Fibroblast of peridontal ligament (primary cell): Measurements from ENCODE around the gene ZDHHC11.
"Not testable (repeated sequence)": the region's sequence is repeated elsewhere in the genome, so short reads cannot be mapped to it uniquely, and the experiment has no call there.

Source experiments
- DNase-seq: peaks from one replicate; pipeline ENCODE4 v3.0.0-alpha.2; 2010; ENCODE audit errors: extremely low read depth

Gene ZDHHC11

GRCh38 chr5:775961-776861, 74.6 kb downstream of the ZDHHC11 start:
- DNase-seq: no peak

DNA sequence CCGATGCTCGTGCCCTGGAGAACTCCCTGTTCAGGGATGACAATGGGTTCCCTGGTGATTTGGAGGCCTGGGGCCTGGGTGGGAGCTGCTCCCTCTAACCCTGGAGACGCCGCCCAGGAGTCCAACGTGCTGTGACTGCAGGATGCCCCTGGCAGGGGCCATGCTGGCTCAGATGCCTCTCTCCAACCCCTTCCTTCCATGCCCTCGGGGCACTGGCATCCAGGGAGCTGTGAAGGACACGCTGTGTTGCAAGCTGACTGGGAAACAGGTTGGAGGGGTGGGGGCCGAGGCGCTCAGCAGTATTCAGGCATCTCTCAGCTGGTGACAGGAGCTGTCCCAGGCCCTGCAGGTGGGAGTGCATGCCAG, 75.2 kb downstream of the ZDHHC11 start:
- not testable (repeated sequence) for DNase-seq

GRCh38 chr5:774854-775505, 75.8 kb downstream of the ZDHHC11 start:
- DNase-seq: not testable (repeated sequence)

DNA sequence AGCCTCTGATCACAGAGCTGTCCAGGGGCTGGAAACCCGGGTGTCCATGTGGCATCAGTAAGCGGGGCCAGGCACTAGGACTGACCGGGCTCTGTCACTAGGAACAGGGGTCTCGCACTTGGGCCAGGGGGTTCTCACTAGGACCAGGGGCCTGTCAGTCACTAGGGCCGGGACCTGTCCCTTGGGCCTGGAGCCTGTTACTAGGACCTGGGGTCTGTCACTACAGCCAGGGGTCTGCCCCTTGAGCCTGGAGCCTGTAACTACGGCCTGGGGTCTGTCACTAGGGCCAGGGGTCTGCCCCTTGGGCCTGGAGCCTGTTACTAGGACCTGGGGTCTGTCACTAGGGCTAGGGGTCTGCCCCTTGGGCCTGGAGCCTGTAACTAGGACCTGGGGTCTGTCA, 76.5 kb downstream of the ZDHHC11 start:
- not testable (repeated sequence) for DNase-seq

DNA sequence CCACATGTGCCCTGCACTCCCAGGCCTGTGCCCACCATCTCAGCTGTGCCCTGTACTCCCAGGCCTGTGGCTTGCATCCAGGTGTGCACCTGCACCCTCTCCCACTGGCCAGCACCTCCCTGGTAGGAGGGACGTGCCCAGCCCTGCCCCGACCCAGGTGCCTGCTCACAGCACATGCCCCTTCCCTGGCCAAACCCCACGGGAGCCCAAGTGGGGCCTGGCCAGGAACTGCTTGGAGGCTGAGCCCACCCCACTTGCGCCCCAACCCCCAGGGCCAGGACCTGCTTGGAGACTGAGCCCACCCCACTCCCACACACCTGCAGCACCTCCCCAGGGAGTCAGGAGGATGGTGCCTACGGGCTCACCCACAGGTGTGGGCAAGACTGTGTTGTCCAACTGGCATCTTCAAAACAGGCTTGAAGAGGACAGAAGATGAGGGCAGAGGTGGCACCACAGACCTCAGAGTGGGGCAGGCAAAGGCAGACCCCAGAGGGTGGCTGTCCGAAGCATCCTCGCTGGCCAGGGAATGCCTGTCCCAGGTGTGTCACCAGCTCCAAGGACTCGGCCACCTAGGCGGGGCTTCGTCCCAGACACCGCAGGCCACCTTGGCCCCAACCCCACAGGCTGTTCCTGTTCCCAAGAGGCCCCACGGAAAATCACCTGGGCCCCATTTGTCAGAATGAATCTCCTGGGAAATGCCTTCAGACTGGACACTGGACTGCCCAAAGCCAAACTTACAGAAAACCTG, 77.1 kb downstream of the ZDHHC11 start:
- DNase-seq: no peak

DNA sequence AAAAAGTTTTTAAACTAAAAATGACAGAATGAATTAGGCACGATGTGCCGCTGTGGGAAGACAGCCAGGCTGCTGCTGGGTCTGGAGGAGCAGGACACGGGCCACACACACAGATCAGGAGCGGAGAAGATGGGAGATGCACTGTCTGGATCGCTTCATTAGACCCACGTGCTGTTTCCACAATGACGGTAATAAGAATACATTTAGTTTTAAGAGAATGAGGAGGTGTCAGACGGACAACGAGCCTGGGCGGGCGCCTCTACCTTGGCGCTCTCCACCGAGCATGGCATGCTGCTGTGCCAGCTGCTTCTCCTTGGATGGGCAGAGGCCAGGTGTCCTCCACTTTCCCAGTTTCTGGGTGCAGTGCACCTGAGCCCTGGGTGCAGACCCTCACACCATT, 77.9 kb downstream of the ZDHHC11 start:
- DNase-seq: not testable (repeated sequence)

GRCh38 chr5:772547-772890, 78.3 kb downstream of the ZDHHC11 start:
- DNase-seq: not testable (repeated sequence)

DNA sequence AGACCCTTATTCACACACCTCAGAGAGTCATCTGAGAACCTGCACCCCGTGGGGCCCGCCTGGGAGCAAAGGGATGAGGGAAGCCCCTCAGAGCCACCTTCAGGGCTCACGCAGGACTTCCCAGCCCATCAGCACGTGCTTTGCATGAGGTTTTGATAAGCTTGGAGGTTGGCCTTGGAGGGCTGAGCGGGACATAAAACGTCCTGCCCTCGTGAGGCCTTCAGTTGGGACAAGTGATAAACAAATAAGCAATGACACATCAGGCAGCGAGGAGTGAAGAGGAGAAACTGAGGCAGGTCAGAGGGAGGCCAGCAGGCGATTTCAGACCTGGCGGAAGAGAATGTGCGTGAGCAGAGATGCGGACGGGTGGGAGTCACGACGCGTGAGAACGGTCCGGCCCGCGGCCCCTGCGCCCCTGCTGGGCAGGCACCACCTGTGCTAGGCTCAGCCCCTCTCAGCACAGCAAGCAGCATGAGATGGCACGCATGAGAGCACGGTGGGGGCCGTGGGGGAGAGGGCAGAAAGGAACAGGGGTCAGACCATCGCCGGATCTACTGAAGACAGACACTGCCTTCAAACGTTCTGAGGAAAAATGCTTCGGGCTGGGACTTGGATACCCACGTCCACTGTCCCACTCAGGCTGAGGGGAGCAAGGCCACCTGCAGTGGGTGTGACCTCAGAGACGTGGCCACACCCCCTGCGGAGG, 78.8 kb downstream of the ZDHHC11 start:
- DNase-seq: not testable (repeated sequence)

DNA sequence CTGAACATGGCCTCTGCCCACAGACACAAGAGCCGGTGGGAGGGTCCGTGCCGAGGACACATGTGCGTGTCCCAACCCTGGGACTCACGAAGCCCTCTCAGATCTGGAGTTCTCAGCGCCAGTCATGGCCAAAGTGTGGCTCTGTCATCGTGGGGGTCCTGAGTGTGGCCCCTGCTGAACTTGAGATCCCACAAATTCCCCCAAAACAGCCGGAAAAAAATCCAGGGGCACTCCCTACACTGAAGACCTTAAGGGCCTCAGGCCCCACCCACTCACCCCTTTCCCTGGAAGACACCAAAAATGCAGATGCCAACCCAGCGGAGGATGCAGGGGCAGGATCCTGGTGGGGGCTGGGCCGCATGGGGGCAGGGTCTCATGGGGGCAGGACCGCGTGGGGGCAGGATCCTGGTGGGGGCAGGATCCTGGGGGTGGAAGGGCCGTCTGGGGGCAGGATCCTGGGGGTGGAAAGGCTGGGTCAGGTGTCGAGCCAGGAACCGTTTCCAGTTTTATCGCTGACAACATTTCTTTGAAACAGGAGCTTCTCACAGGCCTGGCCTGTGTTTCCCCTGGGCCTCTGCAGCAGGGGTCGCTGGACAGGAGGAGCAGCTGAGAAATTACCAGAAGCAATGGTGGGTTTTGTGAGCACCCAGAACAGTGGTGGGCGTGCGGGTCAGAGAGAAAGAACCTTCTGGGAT, 79.6 kb downstream of the ZDHHC11 start:
- DNase-seq: not testable (repeated sequence)

GRCh38 chr5:770585-770984, 80.2 kb downstream of the ZDHHC11 start:
- DNase-seq: not testable (repeated sequence)

DNA sequence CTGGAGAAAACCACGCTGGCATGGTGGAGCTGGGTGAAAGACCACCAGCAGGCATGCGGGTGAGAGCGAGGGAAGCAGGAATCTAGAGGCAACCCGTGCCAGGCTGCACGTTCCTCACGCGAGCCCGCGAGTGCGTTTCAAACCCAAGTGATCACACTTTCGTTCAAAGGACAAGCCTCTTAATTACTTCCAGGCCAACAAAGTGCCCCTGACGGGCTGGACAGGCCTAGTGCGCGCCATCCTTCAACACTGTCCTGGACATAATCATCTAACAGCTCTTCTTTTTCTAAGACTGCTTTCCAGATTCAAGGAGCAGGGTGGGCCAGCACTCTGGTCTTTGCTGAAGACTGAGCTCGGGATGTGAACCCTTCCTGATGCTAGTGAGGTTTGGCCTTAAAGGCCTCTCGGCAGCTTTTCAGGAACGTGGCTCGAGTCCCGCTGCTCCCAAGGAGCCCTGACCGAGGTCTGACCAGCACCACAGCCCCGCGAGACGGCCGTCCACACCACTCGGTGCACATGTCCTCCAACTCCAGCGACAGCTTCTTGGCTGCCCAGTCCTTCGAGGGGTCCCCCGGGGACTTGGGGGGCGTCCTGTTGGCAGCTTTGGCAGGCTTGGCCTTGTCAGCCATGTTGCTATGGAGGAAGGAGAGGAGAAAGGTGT, 81.2 kb downstream of the ZDHHC11 start:
- not testable (repeated sequence) for DNase-seq

- no peak for DNase-seq
These were observed 83.9 kb downstream of the ZDHHC11 start for GRCh38 chr5:766666-767431.

- DNase-seq: no peak
These were observed 84.7 kb downstream of the ZDHHC11 start for GRCh38 chr5:765948-766631.

DNA sequence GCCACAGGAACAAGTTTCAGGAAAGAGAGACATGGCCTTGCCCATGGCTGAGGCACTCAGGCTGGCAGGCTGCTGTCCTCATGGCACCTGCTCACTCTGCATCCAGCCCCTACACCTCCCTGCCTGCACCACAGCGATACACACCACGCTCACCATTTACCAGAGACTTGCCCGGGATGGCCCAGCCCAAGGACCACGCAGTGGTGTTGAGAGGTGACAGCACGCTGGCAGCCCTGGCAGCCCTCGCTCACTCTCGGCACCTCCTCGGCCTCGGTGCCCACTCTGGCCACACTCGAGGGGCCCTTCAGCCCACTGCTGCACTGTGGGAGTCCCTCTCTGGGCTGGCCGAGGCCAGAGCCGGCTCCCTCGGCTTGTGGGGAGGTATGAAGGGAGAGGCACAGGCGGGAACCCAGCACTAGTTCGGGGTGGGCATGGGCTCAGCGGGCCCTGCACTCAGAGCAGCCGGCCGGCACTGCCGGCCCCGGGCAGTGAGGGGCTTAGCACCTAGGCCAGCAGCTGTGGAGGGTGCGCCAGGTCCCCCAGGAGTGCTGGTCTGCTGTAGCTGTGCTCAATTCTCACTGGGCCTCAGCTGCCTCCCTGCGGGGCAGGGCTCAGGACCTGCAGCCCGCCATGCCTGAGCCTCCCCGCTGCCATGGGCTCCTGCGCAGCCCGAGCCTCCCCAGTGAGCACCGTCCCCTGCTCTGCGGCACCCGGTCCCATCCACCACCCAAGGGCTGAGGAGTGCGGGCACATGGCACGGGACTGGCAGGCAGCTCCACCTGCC, 86.6 kb downstream of the ZDHHC11 start:
- DNase-seq: no peak

GRCh38 chr5:763397-763796, 87.4 kb downstream of the ZDHHC11 start:
- DNase-seq: no peak

- not testable (repeated sequence) for DNase-seq
These were observed 87.8 kb downstream of the ZDHHC11 start for GRCh38 chr5:762996-763395.

GRCh38 chr5:761854-762710, 88.7 kb downstream of the ZDHHC11 start:
- DNase-seq: no peak
